Measurements from ENCODE around the gene GBGT1.
"Not testable (repeated sequence)": the region's sequence is repeated elsewhere in the genome, so short reads cannot be mapped to it uniquely, and the experiment has no call there.

Gene GBGT1

DNA sequence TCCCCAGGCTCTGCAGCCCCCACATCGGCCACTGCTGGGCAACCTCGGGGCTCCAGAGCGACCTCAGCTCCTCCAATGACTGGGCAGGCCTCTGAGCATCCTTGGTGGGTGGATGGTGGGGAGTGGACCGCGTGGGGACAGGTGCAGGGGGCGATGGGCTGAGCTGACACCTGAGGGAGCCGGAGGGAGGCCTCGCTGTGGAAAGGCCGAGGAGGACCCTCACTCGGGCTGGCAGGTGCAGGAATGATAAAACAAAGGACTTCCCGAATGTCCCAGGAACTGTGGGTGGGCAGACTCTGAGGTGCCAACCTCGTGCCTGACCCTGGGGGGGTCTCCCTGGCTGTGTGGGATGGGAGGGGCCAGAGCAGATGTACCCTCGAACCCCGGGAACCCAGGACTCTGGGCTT lies 41.8 kb upstream of the GBGT1 start:
- not testable (repeated sequence) for H3K9me3 ChIP-seq (ENCODE audit: control insufficient read depth, insufficient read depth, low read length); DNase-seq (ENCODE audit: low read depth, low spot score); H3K36me3 ChIP-seq (ENCODE audit: control insufficient read depth, insufficient read depth, low read length); H3K4me3 ChIP-seq (ENCODE audit: low read length); H3K27me3 ChIP-seq (ENCODE audit: control insufficient read depth, insufficient read depth, low read length); H3K4me1 ChIP-seq (ENCODE audit: control insufficient read depth, insufficient read depth, low read length); H3K27ac ChIP-seq (ENCODE audit: low read length)
- WGBS (ENCODE audit: insufficient coverage, insufficient read length) = no CpG with 5 or more reads among the region's 14 CpGs

DNA sequence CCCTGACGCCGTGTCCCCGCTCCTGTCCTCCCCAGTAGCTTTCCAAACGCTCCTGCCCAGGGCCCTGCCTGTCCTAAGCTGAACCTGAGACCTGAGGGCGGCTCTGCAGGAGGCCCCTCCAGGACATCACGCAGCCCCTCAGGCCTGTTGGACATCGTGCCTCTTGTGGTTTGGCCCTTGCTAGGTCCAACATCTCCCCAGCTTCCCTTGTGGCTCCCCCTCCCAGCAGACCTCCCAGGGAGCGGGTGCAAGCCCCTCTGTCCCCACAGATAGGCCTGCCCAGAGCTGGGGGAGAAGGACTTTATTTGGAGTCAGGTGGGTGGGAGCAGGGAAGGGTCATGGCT lies 41.3 kb upstream of the GBGT1 start:
- H3K36me3 ChIP-seq (ENCODE audit: control insufficient read depth, insufficient read depth, low read length) = no peaks in the 10 kb centered on the region
- no peak overlapping the region for H3K4me3 ChIP-seq (ENCODE audit: low read length)
- H3K4me1 ChIP-seq (ENCODE audit: control insufficient read depth, insufficient read depth, low read length) = no peaks in the 10 kb centered on the region
- no peak overlapping the region for H3K27ac ChIP-seq (ENCODE audit: low read length)
- no peaks in the 10 kb centered on the region for H3K9me3 ChIP-seq (ENCODE audit: control insufficient read depth, insufficient read depth, low read length)
- H3K27me3 ChIP-seq (ENCODE audit: control insufficient read depth, insufficient read depth, low read length) = peaks cover 4% of the 10 kb centered on the region; the same call in 1 of the 2 replicates
- no peak for DNase-seq (ENCODE audit: low read depth, low spot score)
- WGBS (ENCODE audit: insufficient coverage, insufficient read length) = no CpG with 5 or more reads among the region's 8 CpGs

DNA sequence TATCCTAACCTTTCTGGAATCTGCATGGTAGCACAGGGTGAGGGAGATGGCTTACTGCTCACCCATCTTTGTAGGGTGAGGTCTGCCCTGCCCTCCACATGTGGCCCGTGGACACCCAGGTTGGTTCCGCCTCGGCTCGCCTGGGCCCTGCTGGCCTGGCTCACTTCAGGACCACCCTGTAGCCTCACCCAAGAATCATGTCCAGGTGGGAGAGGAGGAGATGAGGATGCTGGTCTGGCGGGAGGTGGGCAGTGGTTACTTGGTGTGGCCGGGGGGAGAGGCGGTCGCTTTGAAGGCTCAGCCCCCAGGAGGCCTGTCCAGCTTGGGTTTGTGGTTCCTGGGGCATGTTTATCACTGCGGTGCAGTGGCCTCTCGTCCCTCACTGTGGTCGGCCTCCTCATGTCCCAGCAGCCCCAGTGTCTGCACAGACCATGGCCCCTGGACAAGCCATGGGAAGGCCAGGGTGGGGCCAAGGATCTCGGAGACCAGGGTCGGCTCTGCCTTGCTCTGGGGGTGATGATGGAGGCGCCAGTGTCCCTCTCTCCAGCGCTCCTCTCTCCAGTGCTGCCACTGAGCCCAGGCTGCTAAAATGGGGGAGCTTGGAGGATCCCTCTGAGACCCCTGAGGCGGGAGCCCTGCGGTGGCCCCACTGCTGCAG lies 40.8 kb upstream of the GBGT1 start:
- no peaks in the 10 kb centered on the region for H3K36me3 ChIP-seq (ENCODE audit: control insufficient read depth, insufficient read depth, low read length)
- no peaks in the 10 kb centered on the region for H3K4me1 ChIP-seq (ENCODE audit: control insufficient read depth, insufficient read depth, low read length)
- H3K9me3 ChIP-seq (ENCODE audit: control insufficient read depth, insufficient read depth, low read length) = no peaks in the 10 kb centered on the region
- H3K27ac ChIP-seq (ENCODE audit: low read length) = no peak overlapping the region
- WGBS (ENCODE audit: insufficient coverage, insufficient read length) = no CpG with 5 or more reads among the region's 17 CpGs
- H3K27me3 ChIP-seq (ENCODE audit: control insufficient read depth, insufficient read depth, low read length) = peaks cover 4% of the 10 kb centered on the region; the same call in 1 of the 2 replicates
- no peak overlapping the region for H3K4me3 ChIP-seq (ENCODE audit: low read length)
- no peak for DNase-seq (ENCODE audit: low read depth, low spot score)

DNA sequence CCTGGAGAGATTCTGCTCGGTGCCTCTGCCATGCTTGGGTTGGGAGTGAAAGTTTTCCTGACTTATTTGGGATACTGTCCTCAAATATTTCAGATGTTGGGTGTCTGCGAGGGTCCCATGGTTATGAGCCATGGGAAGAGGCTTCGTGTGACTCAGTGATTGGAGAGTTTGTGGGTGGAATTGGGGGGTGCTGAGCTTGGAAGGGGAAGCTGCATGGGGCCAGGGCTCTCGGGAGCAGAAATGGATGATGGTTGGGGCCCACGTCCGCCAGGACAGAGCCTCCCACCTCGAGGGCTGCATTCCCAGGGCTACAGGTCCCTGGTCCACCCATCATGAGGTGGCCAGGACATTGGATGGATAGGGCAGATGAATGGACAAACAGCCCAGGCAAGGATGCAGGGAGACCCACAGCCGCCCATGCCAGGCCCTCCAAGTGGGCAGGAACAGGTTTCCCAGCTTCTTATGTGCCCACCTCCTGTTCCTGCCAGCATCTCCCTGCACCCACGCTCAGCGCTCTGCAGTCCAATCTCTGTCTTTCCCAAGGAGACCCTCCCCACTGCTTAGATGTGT lies 39.9 kb upstream of the GBGT1 start:
- Histone ChIP-seq H3K9me3 (ENCODE audit: control insufficient read depth, insufficient read depth, low read length) (no peaks in the 10 kb centered on the region), H3K27ac (ENCODE audit: low read length) (no peak overlapping the region), H3K36me3 (ENCODE audit: control insufficient read depth, insufficient read depth, low read length) (no peaks in the 10 kb centered on the region), H3K4me1 (ENCODE audit: control insufficient read depth, insufficient read depth, low read length) (no peaks in the 10 kb centered on the region), H3K4me3 (ENCODE audit: low read length) (no peak overlapping the region), H3K27me3 (ENCODE audit: control insufficient read depth, insufficient read depth, low read length) (peaks cover 4% of the 10 kb centered on the region; the same call in 1 of the 2 replicates)
- DNase-seq (ENCODE audit: low read depth, low spot score) = no peak
- WGBS (ENCODE audit: insufficient coverage, insufficient read length) = no CpG with 5 or more reads among the region's 10 CpGs

DNA sequence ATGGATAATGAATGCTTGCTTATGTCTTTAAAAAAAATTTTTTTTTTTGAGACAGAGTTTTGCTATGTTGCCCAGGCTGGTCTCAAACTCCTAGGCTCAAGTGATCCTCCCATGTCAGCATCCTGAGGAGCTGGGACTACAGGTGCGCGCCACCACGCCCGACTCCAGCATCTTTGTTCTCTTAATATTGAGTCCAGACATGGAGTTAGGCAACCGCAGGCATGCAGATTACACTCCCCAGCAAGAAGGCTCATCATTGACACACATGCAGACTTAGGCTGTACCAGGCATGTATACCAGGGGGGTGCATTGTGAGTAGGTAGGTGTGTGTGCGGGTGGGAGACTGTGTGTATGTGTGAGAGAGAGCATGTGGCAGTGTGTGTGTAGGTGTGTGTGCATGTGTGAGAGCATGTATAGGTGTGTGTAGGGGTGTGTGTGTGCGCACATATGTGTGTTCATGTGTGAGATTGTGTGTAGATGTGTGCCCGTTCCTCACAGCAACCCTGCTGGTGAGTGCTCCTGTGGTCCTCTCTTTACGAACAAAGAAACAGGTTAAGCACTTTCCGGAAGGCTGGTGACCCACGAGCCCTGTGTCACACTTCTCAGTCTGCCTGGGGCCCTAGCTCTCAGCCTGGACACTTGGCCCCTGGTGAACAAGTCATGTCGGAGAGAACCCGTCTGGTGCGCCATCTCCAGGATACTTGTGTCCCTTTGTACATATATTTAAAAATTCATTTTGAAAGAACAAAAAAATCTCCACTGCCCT lies 39.2 kb upstream of the GBGT1 start:
- H3K27me3 ChIP-seq (ENCODE audit: control insufficient read depth, insufficient read depth, low read length) = peaks cover 4% of the 10 kb centered on the region; the same call in 1 of the 2 replicates
- WGBS (ENCODE audit: insufficient coverage, insufficient read length) = no CpG with 5 or more reads among the region's 14 CpGs
- DNase-seq (ENCODE audit: low read depth, low spot score) = no peak

DNA sequence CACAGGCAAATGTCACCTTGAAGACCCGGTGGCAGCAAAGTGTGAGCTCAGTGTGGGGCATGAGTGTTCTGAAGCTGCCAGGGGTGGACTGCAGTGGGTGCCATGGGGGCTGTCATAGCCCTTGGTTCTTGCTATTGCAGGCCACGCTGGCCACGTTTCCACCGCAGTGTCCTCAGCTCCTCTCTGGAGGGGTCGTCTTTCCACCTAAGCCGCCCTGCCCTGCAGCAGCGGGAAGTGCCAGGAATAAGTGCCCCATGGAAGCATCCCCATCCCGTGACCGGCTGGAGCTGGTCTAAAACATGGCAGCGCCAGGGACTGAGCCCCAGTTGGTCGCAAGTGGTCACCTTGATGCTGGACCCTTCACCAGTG lies 38.4 kb upstream of the GBGT1 start:
- H3K9me3 ChIP-seq (ENCODE audit: control insufficient read depth, insufficient read depth, low read length) = no peaks in the 10 kb centered on the region
- WGBS (ENCODE audit: insufficient coverage, insufficient read length) = no CpG with 5 or more reads among the region's 11 CpGs
- no peak for DNase-seq (ENCODE audit: low read depth, low spot score)
- H3K4me1 ChIP-seq (ENCODE audit: control insufficient read depth, insufficient read depth, low read length) = no peaks in the 10 kb centered on the region
- H3K36me3 ChIP-seq (ENCODE audit: control insufficient read depth, insufficient read depth, low read length) = no peaks in the 10 kb centered on the region
- peaks cover 4% of the 10 kb centered on the region; the same call in 1 of the 2 replicates for H3K27me3 ChIP-seq (ENCODE audit: control insufficient read depth, insufficient read depth, low read length)
- no peak overlapping the region for H3K27ac ChIP-seq (ENCODE audit: low read length)
- H3K4me3 ChIP-seq (ENCODE audit: low read length) = no peak overlapping the region

More for the DNA sequence above, 39.2 kb upstream of the GBGT1 start:
- Histone ChIP-seq H3K27ac (ENCODE audit: low read length) (no peak overlapping the region), H3K9me3 (ENCODE audit: control insufficient read depth, insufficient read depth, low read length) (no peaks in the 10 kb centered on the region), H3K4me3 (ENCODE audit: low read length) (no peak overlapping the region), H3K36me3 (ENCODE audit: control insufficient read depth, insufficient read depth, low read length) (no peaks in the 10 kb centered on the region), H3K4me1 (ENCODE audit: control insufficient read depth, insufficient read depth, low read length) (no peaks in the 10 kb centered on the region)

DNA sequence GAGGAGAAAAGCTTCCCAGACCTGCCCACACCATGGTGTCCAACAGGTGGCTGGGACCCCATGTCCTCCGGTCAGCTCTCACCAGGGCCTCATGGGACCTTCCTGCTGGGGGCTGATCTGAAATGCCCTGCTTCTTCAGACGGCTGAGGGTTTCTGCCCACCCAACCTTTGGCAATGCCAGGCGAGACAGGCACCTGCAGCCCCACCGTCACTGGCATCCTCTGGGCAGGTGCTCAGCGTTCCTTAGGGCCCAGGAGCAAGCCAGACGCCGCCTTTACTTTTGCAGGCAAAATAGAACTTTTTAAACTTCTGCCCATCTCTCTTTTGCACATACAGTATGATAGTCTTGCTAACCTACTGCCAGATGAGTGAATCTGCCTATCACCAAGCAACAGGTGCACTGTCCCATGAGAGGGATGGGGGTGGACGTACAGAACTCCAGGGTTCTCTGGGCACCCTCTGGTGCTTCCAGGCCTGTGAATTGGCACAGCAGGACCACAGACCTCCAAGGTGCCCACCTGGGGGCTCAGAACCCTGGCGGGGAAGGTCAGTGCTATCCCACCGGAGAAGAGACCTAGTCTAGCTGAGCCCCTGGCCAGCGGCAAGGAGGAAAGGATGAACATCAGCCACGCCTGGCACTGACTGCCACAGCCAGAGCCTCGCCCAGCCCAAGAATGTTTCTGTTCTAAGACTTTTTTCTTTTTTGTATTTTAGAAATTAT lies 37.9 kb upstream of the GBGT1 start:
- H3K4me1 ChIP-seq (ENCODE audit: control insufficient read depth, insufficient read depth, low read length) = no peaks in the 10 kb centered on the region
- no peak overlapping the region for H3K4me3 ChIP-seq (ENCODE audit: low read length)
- peaks cover 1% of the 10 kb centered on the region; the same call in 1 of the 2 replicates for H3K27me3 ChIP-seq (ENCODE audit: control insufficient read depth, insufficient read depth, low read length)
- H3K9me3 ChIP-seq (ENCODE audit: control insufficient read depth, insufficient read depth, low read length) = no peaks in the 10 kb centered on the region
- H3K27ac ChIP-seq (ENCODE audit: low read length) = no peak overlapping the region
- no CpG with 5 or more reads among the region's 13 CpGs for WGBS (ENCODE audit: insufficient coverage, insufficient read length)
- DNase-seq (ENCODE audit: low read depth, low spot score) = no peak
- no peaks in the 10 kb centered on the region for H3K36me3 ChIP-seq (ENCODE audit: control insufficient read depth, insufficient read depth, low read length)

DNA sequence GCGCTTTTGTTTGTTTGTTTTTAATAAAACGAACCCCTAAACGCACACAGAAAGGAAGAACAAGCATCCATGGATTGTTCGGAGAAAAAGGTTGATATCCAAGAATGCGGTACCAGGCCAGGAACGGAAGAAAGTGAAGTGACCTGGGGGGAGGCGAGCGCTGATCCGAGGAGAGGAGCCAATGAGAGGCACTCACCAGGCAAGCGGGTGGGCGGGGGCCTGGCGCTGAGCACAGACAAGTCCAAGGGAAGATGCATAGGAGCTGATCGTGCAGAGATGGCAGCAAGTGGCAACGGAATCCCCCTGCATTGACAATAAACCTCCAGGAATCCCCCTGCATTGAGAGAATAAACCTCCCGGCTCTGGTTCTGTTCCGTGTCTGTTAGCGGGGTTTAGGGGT lies 36.9 kb upstream of the GBGT1 start:
- Histone ChIP-seq H3K27ac (ENCODE audit: low read length) (no peak overlapping the region), H3K36me3 (ENCODE audit: control insufficient read depth, insufficient read depth, low read length) (no peaks in the 10 kb centered on the region), H3K4me3 (ENCODE audit: low read length) (no peak overlapping the region), H3K4me1 (ENCODE audit: control insufficient read depth, insufficient read depth, low read length) (no peaks in the 10 kb centered on the region), H3K27me3 (ENCODE audit: control insufficient read depth, insufficient read depth, low read length) (peaks cover 1% of the 10 kb centered on the region; the same call in 1 of the 2 replicates), H3K9me3 (ENCODE audit: control insufficient read depth, insufficient read depth, low read length) (no peaks in the 10 kb centered on the region)
- WGBS (ENCODE audit: insufficient coverage, insufficient read length) = no CpG with 5 or more reads among the region's 17 CpGs
- DNase-seq (ENCODE audit: low read depth, low spot score) = no peak

DNA sequence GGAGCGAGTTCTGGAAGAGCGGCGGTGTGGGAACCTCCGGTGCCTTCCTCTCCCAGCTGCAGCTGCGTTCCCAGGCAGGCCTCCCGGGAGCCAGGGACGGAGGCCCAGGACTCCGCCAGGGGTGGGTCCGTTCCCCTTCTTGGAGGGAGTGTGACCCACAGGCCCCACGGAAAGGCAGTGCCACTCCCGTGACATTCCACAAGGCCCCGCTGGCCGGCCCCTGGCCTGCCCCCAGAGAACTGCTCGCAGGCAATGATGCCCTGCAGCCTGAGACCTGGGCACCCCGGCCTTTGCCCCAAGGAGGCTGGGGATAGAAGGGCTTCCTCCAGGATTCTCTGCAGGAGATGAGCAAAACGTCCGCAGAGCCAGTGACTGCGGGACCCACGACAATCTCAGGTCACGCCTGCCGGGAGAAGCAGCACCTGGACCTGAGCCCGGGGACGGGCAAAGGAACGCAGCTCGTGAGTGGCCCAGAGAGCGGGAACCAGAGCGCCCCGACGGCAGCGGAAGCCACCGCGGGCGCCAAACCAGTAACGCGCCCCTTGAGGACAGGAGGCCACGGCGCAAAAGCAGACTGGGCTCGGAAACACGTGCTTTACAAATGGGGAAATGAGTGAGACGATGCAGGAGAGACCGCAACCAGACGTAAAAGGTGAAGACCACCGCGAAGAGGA lies 36.1 kb upstream of the GBGT1 start:
- H3K27me3 ChIP-seq (ENCODE audit: control insufficient read depth, insufficient read depth, low read length) = peaks cover 1% of the 10 kb centered on the region; the same call in 1 of the 2 replicates
- no CpG with 5 or more reads among the region's 44 CpGs for WGBS (ENCODE audit: insufficient coverage, insufficient read length)
- no peak overlapping the region for H3K4me3 ChIP-seq (ENCODE audit: low read length)
- no peaks in the 10 kb centered on the region for H3K9me3 ChIP-seq (ENCODE audit: control insufficient read depth, insufficient read depth, low read length)
- no peaks in the 10 kb centered on the region for H3K36me3 ChIP-seq (ENCODE audit: control insufficient read depth, insufficient read depth, low read length)
- no peak for DNase-seq (ENCODE audit: low read depth, low spot score)
- no peaks in the 10 kb centered on the region for H3K4me1 ChIP-seq (ENCODE audit: control insufficient read depth, insufficient read depth, low read length)
- no peak overlapping the region for H3K27ac ChIP-seq (ENCODE audit: low read length)

DNA sequence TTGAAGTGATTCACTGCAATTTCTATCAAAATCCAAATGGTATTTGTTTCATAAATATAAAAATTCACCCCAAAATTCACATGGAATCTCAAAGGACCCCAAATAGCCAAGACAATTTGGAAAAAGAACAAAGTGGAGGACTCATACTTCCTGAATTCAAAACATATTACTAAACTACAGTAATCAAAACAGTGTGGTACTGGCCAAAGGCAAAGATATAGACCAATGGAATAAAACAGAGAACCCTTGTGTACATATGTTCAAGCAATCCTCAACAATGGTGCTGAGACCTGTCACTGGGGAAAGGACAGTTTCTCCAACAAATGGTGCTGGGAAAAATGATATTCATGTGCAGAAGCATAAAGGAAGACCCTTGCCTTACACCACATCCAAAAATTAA lies 31.3 kb upstream of the GBGT1 start:
- H3K27ac ChIP-seq (ENCODE audit: low read length) = no peak overlapping the region
- H3K9me3 ChIP-seq (ENCODE audit: control insufficient read depth, insufficient read depth, low read length) = no peaks in the 10 kb centered on the region
- no peaks in the 10 kb centered on the region for H3K27me3 ChIP-seq (ENCODE audit: control insufficient read depth, insufficient read depth, low read length)
- H3K4me1 ChIP-seq (ENCODE audit: control insufficient read depth, insufficient read depth, low read length) = no peaks in the 10 kb centered on the region
- no peak overlapping the region for H3K4me3 ChIP-seq (ENCODE audit: low read length)
- no peak for DNase-seq (ENCODE audit: low read depth, low spot score)
- no peaks in the 10 kb centered on the region for H3K36me3 ChIP-seq (ENCODE audit: control insufficient read depth, insufficient read depth, low read length)

All from iPS DF 6.9 (cell line).